Fibroblast of the aortic adventitia (primary cell): Measurements from ENCODE around the gene NTSR1. TPM values are rescaled to one million over a fixed set of nuclear protein-coding genes. Genes with fewer than 3 reads are reported as not detected.

ENCODE experiments used
- DNase-seq: peaks from one replicate; pipeline ENCODE4 v3.0.0-alpha.2; 2010; ENCODE audit warnings: low read depth
- H3K4me3 ChIP-seq: 2 replicates; pipeline ENCODE4 v1.5.1; 2011; ENCODE audit warnings: low read depth, mild to moderate bottlenecking, control low read depth, low read length, moderate library complexity
- total RNA-seq: library from RNA; depleted of rRNA; stranded (reverse); fragments of >200 nt; gene quantifications from 2 replicates; pipeline ENCODE4 v1.2.3, GENCODE V29; 2012; ENCODE audit warnings: low replicate concordance
- TF ChIP-seq, protein P1 (sequence below): IDR thresholded peaks from 2 replicates; pipeline ENCODE4 v1.5.1; 2011; ENCODE audit warnings: mild to moderate bottlenecking, low read length, control low read depth, inconsistent platforms; ENCODE audit not compliant: insufficient read depth

Gene NTSR1
- total RNA-seq, 1 donor: 8.0 TPM

- DNase-seq: no peak
- TF ChIP-seq, protein P1, sequence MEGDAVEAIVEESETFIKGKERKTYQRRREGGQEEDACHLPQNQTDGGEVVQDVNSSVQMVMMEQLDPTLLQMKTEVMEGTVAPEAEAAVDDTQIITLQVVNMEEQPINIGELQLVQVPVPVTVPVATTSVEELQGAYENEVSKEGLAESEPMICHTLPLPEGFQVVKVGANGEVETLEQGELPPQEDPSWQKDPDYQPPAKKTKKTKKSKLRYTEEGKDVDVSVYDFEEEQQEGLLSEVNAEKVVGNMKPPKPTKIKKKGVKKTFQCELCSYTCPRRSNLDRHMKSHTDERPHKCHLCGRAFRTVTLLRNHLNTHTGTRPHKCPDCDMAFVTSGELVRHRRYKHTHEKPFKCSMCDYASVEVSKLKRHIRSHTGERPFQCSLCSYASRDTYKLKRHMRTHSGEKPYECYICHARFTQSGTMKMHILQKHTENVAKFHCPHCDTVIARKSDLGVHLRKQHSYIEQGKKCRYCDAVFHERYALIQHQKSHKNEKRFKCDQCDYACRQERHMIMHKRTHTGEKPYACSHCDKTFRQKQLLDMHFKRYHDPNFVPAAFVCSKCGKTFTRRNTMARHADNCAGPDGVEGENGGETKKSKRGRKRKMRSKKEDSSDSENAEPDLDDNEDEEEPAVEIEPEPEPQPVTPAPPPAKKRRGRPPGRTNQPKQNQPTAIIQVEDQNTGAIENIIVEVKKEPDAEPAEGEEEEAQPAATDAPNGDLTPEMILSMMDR: no peak
- H3K4me3 ChIP-seq: no peak overlapping the region
Observed at GRCh38 chr20:62776035-62776691, 67.5 kb downstream of the NTSR1 start.

GRCh38 chr20:62776692-62777527 is 68.3 kb downstream of the NTSR1 start:
- H3K4me3 ChIP-seq: no peak overlapping the region
- TF ChIP-seq, protein P1: no peak
- DNase-seq: no peak

DNA sequence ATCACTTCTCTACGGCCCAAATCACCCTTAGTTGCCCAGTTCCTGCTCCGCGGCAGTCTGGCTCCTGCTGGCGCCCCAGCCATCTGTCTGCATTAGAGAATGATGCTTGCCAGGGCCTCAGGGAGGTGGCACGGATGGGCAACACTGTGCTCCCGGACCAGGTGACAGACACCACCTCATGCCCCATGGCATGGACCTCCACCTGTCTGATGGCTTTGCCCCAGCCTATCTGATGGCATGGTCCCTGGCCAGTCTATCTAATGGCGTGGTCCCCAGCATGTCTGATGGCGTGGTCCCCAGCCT is 68.8 kb downstream of the NTSR1 start:
- H3K4me3 ChIP-seq: no peak overlapping the region
- TF ChIP-seq, protein P1: no peak
- no peak for DNase-seq

DNA sequence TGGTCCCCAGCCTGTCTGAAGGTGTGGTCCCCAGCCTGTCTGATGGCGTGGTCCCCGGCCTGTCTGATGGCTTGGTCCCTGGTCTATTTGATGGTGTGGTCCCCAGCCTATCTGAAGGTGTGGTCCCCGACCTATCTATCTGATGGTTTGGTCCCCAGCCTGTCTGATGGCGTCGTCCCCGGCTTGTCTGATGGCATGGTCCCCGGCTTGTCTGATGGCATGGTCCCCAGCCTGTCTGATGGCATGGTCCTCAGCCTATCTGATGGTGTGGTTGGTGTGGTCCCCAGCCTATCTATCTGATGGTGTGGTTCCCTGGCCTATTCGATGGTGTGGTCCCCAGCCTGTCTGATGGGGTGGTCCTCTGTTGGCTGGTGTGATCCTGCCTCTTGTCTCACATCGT is 69.4 kb downstream of the NTSR1 start:
- H3K4me3 ChIP-seq: no peak overlapping the region
- DNase-seq: no peak
- TF ChIP-seq, protein P1: no peak

- H3K4me3 ChIP-seq: no peak overlapping the region
- TF ChIP-seq, protein P1: no peak
- no peak for DNase-seq
Observed at GRCh38 chr20:62778601-62779416, 70.2 kb downstream of the NTSR1 start.

- DNase-seq: no peak
- H3K4me3 ChIP-seq: no peak overlapping the region
- TF ChIP-seq, protein P1: no peak
Observed at GRCh38 chr20:62779417-62779685, 70.7 kb downstream of the NTSR1 start.
